ENCODE data around the gene STPG1.

Gene STPG1

GRCh38 chr1:24426744-24427544, 13.4 kb upstream of the STPG1 start:
- DNase-seq (ENCODE audit: low read depth in 2 of 2) = no peak

GRCh38 chr1:24425922-24426321, 12.3 kb upstream of the STPG1 start:
- no peak for DNase-seq (ENCODE audit: low read depth in 2 of 2)

- DNase-seq (ENCODE audit: low read depth in 2 of 2) = no peak
Measured at GRCh38 chr1:24425441-24425840, 11.9 kb upstream of the STPG1 start.

- no peak for DNase-seq (ENCODE audit: low read depth in 2 of 2)
Measured at GRCh38 chr1:24424990-24425389, 11.4 kb upstream of the STPG1 start.

GRCh38 chr1:24424207-24424606, 10.6 kb upstream of the STPG1 start:
- DNase-seq (ENCODE audit: low read depth in 2 of 2) = no peak

GRCh38 chr1:24421502-24421901, 7.9 kb upstream of the STPG1 start:
- no peak for DNase-seq (ENCODE audit: low read depth in 2 of 2)

- DNase-seq (ENCODE audit: low read depth in 2 of 2) = no peak
Measured at GRCh38 chr1:24420547-24420946, 7.0 kb upstream of the STPG1 start.

- DNase-seq (ENCODE audit: low read depth in 2 of 2) = no peak
Measured at GRCh38 chr1:24418898-24419628, 5.5 kb upstream of the STPG1 start.

GRCh38 chr1:24417681-24418080, 4.1 kb upstream of the STPG1 start:
- DNase-seq (ENCODE audit: low read depth in 2 of 2) = no peak

- peak in 1 of 2 donors; percentile 21 for DNase-seq (ENCODE audit: low read depth in 2 of 2)
Measured at GRCh38 chr1:24416666-24417391, 3.2 kb upstream of the STPG1 start.

- no peak for DNase-seq (ENCODE audit: low read depth in 2 of 2)
Measured at GRCh38 chr1:24415910-24416665, 2.5 kb upstream of the STPG1 start.

GRCh38 chr1:24415334-24415909, 1.8 kb upstream of the STPG1 start, which contains the start of gene NIPAL3:
Gene NIPAL3, plus strand, starts transcription at chr1:24415802. Its CDS starts 3,746 bp downstream, at chr1:24419548.
- DNase-seq (ENCODE audit: low read depth in 2 of 2) = peak; percentile 92 to 97

GRCh38 chr1:24414775-24415333, 1.3 kb upstream of the STPG1 start:
- no peak for DNase-seq (ENCODE audit: low read depth in 2 of 2)

GRCh38 chr1:24412408-24412807, 1.2 kb downstream of the STPG1 start:
- DNase-seq (ENCODE audit: low read depth in 2 of 2) = no peak

- DNase-seq (ENCODE audit: low read depth in 2 of 2) = no peak
Measured at GRCh38 chr1:24411963-24412362, 1.6 kb downstream of the STPG1 start.

GRCh38 chr1:24410750-24411149, 2.8 kb downstream of the STPG1 start:
- no peak for DNase-seq (ENCODE audit: low read depth in 2 of 2)

GRCh38 chr1:24409535-24409934, 4.0 kb downstream of the STPG1 start:
- DNase-seq (ENCODE audit: low read depth in 2 of 2) = no peak

- DNase-seq (ENCODE audit: low read depth in 2 of 2) = no peak
Measured at GRCh38 chr1:24406788-24407187, 6.8 kb downstream of the STPG1 start.

GRCh38 chr1:24403806-24404205, 9.8 kb downstream of the STPG1 start:
- no peak for DNase-seq (ENCODE audit: low read depth in 2 of 2)

- DNase-seq (ENCODE audit: low read depth in 2 of 2) = no peak
Measured at GRCh38 chr1:24400065-24400464, 13.5 kb downstream of the STPG1 start.

- no peak for DNase-seq (ENCODE audit: low read depth in 2 of 2)
Measured at GRCh38 chr1:24393892-24394291, 19.7 kb downstream of the STPG1 start.
